HG03469 (cell line): ENCODE measurements around the gene GNAT2.

Source experiments
- ATAC-seq: cut with Tn5 transposase; IDR thresholded peaks from one replicate; pipeline ENCODE4 v1.9.1; 2021; ENCODE audit warnings: mild to moderate bottlenecking, moderate library complexity, moderate number of reproducible peaks; ENCODE audit not compliant: unreplicated experiment

GNAT2 gene

DNA sequence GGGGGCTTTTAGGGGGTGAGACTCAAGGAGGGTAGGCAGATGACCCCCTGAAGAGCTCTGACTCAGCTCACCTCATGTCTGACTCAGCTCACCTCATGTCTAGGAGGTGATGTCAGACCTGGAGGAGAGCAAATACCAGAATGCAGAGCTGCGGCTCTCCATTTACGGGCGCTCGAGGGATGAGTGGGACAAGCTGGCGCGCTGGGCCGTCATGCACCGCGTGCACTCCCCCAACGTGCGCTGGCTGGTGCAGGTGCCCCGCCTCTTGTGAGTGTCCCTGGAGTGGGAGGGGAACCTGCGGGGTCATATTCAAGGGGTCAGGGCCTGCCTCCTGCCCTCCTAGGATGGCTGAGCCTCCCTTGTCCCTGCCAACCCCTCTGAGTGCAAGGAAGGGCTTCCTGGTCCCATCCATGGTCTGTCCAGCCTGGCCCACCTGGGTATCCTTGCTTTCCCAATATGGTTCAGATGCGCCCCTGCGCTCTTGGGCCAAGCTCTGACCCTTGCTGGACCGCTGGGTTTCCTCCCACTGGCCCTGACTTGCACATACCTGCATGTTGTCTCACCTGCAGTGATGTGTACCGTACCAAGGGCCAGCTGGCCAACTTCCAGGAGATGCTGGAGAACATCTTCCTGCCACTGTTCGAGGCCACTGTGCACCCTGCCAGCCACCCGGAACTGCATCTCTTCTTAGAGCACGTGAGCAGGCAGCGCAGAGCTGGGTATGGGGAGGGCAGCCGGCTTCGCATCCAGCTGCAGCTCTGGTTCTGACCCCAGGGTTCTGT is 9.3 kb upstream of the GNAT2 start:
- no peak for ATAC-seq

DNA sequence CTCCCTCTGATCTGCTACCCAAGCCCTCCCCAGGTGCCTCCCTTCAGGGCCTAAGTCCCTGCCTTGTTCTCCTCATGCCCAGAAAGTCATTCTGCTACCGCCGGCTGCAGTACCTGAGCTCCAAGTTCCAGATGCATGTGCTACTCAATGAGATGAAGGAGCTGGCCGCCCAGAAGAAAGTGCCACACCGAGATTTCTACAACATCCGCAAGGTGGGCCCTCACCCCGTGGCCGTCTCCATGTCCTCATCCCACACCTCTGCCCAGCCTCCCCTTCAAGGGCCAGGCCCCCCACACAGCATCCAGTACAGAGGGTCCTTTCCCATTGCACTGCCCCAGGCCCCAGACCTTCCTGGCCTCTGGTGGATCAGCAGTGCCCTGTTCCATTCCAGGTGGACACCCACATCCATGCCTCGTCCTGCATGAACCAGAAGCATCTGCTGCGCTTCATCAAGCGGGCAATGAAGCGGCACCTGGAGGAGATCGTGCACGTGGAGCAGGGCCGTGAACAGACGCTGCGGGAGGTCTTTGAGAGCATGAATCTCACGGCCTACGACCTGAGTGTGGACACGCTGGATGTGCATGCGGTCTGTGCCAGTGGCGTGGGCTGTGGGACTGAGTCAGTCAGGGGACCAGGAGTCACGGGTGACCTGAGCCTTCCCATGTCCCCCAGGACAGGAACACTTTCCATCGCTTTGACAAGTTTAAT is 8.4 kb upstream of the GNAT2 start:
- no peak for ATAC-seq

DNA sequence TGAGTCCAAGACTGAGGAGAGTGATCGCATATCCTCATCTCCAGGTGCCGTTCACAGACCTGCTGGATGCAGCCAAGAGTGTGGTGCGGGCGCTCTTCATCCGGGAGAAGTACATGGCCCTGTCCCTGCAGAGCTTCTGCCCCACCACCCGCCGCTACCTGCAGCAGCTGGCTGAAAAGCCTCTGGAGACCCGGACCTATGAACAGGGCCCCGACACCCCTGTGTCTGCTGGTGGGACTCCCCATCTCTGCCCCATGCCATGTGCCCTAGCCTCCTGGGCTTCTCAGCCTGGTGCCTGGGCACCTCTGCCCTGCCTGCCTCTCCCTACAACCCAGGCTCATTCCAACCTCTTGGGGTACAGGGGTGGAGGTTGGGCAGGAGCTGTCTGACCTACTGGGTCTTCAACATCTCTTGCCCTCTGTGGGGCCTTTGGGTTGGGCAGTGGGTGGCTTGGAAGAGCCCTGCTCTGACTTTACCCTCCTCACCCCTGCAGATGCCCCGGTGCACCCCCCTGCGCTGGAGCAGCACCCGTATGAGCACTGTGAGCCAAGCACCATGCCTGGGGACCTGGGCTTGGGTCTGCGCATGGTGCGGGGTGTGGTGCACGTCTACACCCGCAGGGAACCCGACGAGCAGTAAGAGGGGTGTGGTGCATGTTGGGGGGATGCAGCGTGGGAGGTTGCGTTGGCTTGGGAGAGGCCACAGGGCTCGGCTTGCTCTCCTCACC is 7.4 kb upstream of the GNAT2 start:
- no peak for ATAC-seq

DNA sequence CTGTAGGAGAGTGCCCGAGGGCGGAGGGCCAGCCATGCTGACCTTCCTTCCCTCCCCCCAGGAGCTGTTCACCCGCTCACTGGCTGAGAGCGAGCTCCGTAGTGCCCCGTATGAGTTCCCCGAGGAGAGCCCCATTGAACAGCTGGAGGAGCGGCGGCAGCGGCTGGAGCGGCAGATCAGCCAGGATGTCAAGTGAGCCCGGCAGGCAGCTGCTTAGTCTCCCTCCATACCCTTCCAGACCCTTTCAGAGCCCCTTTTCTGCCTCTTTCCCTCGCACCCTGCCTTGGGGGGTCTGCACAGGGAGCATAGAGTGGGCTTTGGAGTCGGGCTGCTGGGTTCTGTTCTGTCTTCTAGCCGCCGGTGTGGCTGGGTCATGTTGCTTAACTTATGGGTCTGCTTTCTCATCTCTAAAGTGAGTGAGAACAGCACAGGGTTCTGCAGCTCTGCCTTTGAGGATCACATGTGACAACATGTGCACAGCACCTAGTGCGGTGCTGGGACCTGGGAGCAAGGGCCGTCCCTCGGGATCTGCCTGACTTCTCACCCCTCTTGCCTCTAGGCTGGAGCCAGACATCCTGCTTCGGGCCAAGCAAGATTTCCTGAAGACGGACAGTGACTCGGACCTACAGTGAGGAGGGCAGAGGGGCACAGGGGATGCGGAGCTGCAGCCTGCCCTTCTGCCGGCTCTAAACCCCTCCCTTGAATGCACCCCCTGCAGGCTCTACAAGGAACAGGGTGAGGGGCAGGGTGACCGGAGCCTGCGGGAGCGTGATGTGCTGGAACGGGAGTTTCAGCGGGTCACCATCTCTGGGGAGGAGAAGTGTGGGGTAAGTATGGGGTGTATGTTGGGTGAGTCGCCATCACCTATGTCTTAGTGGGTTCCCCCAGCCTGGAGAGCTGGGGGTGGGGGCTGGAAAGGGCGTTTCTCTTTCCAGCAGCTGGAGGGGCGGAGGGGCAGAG is 6.5 kb upstream of the GNAT2 start:
- ATAC-seq = no peak

DNA sequence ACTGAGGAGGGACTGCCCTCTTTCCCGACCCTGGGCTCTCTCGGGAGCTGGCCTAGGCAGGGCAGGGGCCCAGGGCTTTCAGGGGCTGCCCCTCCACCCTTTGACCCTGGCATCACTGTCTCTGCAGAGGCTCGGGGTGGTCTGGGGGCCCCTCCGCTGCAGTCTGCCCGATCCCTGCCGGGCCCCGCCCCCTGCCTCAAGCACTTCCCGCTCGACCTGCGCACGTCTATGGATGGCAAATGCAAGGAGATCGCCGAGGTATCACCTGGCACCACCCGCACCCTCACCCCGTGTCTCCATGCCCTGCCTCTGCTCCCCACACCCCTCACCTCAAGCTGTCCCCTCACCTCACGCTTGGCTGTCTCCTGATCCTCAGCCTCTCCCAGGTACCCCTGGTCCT is 5.8 kb upstream of the GNAT2 start:
- ATAC-seq = no peak

DNA sequence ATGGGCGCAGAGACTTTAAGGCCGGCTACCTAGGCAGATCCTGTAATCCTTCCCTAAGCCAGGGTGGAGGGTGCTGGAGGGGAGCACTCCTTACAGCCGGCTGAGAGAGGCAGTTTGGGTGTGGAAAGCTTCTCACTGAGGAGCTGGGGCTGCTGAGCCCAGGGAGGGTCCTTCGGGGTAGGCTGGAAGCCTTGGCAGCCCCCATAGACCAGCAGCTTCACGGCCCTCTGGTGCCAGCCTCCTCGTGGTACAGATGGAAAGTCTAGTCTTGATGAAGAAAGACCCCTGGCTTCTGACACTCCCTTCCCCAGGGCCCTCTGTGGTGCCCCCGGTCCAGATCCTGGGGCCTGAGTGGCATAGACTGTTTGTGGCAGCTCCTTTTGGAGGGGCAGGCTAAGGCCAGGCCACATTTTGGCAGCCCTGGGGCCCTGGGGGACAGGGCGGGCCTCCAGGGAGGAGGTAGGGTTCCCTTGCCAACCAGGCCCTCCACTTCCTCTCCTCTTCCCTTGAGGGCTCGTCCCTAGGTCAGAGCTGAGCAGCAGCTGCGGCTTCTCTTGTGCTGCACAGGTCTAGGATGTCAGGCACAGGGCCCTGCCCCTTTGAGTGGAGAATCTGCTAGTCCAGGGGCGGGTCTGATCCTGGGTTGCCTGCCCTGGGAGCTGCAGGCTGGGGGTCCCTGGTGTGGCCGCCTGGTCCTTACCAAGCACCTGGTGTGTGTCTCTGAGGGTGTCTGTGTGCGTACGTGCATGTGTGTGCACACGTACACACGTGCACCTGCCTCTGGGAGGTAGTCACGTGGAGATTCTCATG is 5.0 kb upstream of the GNAT2 start:
- no peak for ATAC-seq

DNA sequence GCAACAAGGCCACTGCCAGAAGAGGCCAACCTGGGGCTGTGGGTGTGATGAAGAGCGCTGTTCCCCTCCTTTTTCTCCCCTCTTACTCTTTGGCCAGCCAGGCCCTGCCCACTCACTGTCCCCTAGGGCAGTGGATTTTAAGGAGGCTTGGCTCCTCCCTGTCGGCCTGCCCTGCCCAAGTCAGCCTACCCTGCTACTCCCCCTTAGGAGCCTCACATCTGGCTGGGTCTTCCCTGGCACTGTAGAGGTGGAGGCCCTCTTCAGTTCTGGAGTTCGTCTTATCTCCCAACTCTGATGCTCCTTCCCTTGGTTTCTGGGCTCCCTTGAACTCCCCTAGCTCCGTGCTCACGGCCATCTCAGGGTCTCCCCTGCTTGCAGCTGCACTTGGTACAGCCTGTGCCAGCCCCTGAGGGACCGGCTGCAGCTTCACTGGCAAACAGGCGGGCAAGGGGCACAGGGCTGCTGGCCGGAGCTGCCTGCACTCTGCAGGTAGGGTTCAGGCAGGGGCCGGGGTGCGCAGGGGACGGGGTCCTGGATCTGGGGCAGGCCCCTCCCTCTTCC is 4.3 kb upstream of the GNAT2 start:
- ATAC-seq = no peak

DNA sequence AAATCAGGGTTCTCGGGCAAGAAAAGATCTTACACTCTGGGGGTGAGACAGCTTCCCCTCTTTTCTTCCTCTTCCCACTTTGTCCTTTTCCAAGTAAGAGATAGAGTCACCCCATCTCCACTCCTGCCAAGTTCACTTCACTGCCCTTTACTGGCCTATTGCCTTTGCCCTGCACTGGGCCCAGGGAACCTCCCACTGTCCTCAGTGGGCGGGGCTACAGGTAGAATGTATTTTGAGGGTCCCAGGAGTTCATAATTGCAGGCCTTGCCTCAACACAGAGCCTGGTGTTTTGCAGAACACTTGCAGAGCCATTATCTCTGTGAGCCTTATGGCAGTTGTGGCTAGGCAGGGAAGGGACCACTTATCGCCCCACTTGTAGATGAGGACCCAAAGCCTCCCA is 3.5 kb upstream of the GNAT2 start:
- no peak for ATAC-seq

DNA sequence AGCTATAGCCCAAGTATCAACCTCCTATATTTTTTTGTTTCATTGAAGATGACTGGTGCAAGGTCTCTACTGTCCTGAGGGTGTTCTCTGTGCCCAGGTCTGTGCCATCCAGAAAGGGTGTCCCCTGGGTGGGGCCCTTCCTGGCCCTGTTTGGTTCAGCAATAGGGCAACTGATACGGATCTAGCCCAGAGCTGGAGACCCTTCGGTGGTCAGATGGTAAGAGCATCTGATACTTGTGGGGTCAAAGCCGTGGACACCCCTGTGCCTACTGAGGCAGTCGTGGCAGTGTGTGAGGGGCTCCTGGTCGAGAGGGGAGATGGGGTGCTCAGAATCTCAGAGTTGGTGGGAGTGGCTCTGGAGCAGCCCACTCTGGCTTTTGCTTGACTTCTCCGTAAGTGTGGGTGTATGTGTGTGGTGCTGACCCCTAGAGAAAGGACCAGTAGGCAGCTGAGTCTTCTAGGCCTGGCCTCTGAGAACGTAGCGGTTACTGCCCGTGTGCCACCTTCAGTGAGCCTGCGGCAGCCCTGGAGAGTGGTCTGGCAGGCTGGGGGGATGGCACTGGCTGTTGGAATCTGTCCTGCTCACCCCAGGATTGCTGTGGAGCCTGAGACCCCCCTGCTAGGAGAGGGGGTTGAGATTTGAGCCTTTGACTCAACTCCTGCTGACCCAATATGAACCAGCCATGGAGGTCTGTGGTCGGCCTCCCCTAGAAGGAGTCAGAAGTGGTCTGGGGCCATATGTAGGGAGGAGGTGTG is 2.9 kb upstream of the GNAT2 start:
- ATAC-seq = no peak

DNA sequence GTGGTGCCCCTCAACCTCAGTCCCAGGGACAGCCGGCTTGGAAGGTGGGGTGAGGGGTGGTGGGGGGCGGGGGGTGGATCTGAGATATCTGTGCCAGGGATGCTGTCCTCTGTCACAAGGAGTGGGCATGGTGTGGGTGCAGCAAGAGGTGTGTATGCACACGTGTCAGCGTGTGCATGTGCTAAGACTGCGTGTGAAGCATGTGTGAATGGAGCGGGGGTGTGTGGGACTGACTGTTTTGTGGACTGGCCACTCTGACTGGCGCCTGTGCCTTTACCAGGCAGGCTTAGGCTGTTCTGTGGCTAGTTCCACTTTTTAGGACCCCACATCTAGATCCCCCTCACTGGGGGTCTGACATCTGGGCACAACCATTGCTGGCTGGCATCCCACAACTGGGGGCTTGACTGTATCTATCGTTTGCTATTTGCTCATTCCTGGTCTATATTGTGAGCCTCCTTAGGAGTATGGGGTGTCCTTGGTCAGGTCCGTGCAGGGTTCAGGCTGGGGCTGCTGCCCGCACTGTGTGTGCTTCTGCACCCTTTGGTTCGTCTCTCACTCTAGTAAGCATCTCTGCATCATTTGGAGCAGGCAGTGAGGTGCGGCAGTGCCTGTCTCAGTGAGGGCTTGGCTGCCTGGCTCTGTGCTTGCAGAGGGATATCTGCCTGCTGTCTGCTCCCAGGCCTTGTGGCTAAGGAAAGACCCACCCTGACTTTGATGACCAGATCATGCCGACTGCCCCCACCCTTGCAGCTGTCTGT is 2.1 kb upstream of the GNAT2 start:
- no peak for ATAC-seq

DNA sequence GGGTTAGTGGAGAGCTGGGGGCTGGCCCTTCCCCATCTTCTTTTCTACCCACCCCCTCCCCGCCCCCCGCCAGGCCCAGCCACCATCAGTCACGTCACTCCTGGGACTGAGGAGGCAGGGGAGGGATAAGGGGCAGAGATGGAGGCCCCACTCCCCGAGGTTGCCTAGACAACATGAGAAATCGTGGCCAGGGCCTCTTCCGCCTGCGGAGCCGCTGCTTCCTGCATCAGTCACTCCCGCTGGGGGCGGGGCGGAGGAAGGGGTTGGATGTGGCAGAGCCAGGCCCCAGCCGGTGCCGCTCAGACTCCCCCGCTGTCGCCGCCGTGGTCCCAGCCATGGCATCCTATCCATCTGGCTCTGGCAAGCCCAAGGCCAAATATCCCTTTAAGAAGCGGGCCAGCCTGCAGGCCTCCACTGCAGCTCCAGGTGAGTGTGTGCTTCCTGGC is 1.4 kb upstream of the GNAT2 start:
- ATAC-seq = peak; percentile 51

DNA sequence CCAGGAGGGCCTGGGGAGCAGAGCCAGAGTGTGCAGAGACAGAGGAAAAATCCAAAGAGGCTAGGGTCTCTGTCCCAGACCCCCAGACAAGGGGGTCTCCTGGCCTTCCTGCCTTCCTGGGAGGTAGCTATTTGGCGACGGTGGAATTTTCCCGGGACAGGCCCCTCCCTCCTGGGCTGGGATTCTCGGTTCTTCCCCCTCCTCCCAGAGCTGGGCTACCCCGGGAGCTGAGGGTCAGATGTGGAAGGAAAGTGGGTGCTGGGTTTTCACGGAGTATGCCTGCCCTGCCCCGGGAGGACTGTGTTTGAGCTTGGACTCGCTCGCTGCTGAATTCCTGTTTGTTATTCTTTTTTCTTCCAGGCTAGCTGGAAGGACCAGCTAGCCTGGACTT is 980 bp upstream of the GNAT2 start:
- no peak for ATAC-seq

DNA sequence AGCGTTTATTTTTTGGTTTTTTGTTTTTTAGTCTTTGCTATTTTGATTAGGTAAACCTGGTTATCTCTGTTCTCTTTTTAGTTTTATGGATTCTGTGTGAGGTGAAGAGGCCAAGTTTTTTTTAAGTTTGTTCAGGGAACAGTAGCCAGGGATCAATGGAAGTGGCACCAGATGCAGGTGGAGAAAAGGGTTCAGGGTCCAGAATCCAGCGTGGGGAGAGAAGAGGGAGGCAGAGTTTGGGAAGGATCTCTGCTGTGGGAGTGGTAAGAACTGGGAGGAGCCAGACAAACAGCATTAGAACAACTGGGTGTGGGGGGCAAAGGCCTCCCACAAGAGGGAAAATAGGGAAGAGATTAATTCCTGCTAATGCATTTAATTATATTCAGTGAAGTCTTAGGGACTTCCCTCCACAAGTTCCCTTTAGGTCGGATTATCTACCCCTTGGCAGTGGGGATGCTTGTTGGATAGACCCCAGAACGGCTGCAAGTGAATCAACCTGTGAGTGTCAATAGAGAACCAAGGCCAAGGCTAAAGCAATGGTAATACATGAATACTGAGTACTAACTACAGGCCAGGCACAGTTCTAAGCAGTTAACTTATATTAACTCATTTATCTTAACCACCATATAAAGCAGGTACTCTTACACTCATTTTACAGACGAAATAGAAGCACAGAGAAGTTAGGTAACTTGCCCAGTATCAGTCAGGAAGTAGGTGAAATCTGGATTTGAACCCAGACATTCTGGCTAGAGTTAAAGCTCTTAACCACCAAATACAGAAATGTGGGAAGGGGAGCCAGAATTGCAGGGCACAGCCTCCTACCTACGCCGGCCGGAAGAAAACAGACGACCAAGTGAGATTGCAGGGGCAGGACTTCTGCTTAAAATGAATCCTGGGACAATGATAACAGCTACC is 498 bp downstream of the GNAT2 start:
- ATAC-seq = no peak

DNA sequence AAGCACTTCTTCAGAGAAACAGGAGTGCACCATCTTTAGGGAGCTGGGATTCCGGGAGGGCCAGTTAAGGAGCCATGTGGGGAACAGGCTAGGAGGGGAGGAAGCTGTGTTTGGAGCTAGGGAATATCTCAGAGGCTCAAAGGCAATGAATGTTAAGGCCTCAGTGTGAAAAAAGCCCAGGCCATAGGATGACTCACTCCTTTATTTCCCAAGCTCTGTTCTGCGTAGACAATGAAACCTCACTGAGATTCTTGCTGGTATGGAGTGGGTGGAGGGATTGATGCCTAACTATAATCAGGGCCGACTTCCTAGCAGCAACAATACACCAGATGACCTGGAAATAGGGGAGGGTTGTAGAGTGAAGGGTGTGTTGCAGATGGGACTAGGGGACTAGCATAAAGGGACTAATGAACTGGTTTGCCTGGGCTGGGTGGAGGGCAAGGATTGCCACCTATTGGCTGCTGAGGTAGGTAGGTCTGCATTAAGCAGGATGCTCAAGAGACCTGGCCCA is 2.1 kb downstream of the GNAT2 start:
- ATAC-seq = no peak

DNA sequence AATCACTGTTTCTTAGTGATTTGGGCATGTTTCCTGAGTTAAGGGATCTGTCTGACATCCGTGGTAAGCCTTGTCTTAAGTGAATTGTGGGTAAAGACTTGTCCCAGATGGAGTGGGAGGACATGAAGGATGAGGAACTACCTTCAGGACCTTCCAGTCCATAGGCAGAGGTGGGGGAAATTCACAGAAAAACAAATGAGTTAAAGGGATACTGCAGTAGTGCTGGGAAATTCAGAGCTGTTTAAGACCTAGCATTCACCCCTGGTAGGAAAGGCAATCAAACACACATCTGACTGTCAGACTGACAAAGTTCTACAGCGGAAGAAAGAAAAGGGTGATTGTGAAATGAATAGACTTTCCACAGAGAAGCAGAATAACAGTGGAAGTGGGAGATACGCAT is 3.0 kb downstream of the GNAT2 start:
- ATAC-seq = no peak

DNA sequence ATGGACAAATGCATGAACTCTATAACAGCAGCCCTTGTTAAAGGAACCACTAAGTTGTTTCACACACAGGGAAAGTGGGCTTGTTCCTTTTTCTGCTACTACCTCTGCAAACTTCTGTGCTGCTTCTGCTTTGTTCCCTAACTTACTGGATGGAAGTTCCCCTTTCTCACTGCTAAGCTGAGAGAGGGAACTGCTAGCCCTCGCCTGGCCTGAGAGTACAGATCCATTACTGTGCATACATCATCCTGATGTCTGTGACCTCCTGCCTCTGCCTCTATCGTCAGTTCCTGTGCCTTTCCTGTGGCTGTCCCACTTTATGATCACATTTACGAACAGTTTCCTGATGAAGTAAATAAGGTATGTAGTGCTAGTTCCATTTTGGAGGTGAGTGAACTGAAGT is 3.5 kb downstream of the GNAT2 start:
- no peak for ATAC-seq
